Measurements from ENCODE around the gene SCCPDH.
A peak's percentile ranks its signal among the peaks of the same experiment; 100 is the strongest.

Gene SCCPDH, protein sequence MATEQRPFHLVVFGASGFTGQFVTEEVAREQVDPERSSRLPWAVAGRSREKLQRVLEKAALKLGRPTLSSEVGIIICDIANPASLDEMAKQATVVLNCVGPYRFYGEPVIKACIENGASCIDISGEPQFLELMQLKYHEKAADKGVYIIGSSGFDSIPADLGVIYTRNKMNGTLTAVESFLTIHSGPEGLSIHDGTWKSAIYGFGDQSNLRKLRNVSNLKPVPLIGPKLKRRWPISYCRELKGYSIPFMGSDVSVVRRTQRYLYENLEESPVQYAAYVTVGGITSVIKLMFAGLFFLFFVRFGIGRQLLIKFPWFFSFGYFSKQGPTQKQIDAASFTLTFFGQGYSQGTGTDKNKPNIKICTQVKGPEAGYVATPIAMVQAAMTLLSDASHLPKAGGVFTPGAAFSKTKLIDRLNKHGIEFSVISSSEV

DNA sequence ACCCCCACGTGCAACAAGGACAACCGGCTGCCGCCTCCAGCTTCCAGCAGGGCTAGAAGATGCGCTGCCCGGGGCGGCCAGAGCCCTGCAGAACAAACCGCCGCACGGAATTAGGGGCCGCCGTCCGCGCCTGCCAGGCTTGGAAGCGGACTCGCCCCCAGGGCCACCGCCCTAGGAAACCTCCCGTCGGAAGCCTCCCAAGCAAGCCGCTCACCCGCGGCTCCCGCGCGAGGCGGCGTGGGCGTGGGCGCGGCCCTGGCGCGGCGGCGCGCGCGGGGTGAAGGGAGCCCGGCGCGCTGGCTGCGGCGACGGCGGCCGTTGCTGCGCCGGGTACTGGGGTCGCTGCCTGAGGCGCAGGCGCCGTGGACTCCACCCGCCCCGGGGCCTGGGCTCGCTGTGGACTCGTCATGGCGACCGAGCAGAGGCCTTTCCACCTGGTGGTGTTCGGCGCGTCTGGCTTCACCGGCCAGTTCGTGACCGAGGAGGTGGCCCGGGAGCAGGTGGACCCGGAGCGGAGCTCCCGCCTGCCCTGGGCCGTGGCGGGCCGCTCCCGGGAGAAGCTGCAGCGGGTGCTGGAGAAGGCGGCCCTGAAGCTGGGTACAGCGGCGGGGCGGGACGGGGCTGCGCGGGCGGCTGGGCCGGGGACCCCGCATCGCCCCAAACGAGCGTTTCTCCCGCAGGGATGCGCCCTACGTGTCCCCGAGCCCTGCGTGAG lies at the start of gene SCCPDH:
Gene SCCPDH (plus strand): TSS at position 394 of the 715 bp plus-strand sequence. CDS start 14 bp downstream, at position 408.
- Histone ChIP-seq H3K9me3 (ENCODE audit: control insufficient read depth, insufficient read depth, low read depth, low read length) (no peaks in the 10 kb centered on the region), H3K27ac (ENCODE audit: extremely low read depth, low read depth, low read length) (peak within 1 kb of the TSS; percentile 59; the same call in 1 of the 2 replicates), H3K4me3 (ENCODE audit: low read depth, low read length) (peak within 1 kb of the TSS; percentile 61), H3K4me1 (ENCODE audit: control insufficient read depth, insufficient read depth, low read length) (no peaks in the 10 kb centered on the region), H3K36me3 (ENCODE audit: control insufficient read depth in 2 of 2, insufficient read depth in 1 of 2, low read length in 2 of 2) (peaks cover 0 to 23% of the 10 kb centered on the region in 2 experiments; a peak in 1 of 3 replicates)
- TF ChIP-seq ZIC2 (tag by site-specific recombination; IDR thresholded peaks at IDR 0.05) (no peak), ZNF426 (tag by site-specific recombination; IDR thresholded peaks at IDR 0.05) (no peak), ZBTB26 (tag by site-specific recombination; optimal IDR thresholded peaks at IDR 0.05) (peak; percentile 71), ZNF157 (tag by site-specific recombination; IDR thresholded peaks at IDR 0.05) (no peak), ZNF624 (tag by site-specific recombination; IDR thresholded peaks at IDR 0.05) (no peak), ZNF248 (tag by site-specific recombination; IDR thresholded peaks at IDR 0.05) (no peak), ZNF2 (tag by site-specific recombination; IDR thresholded peaks at IDR 0.05) (no peak), ZNF596 (tag by site-specific recombination; IDR thresholded peaks at IDR 0.05) (no peak), GFI1B (tag by site-specific recombination; IDR thresholded peaks at IDR 0.05) (no peak), ZNF785 (tag by site-specific recombination; IDR thresholded peaks at IDR 0.05) (no peak), ZNF747 (tag by site-specific recombination; IDR thresholded peaks at IDR 0.05) (no peak), CTCF (tag by site-specific recombination; IDR thresholded peaks at IDR 0.05) (no peak), YY1 (tag by site-specific recombination; IDR thresholded peaks at IDR 0.05) (peak; percentile 72), ZNF335 (tag by site-specific recombination; conservative IDR thresholded peaks at IDR 0.05) (0 out of 2 replicates have a peak, but pooled peaks have one; percentile 15), ZNF561 (tag by site-specific recombination; IDR thresholded peaks at IDR 0.05; ENCODE audit: borderline replicate concordance) (no peak), ZFP69B (tag by site-specific recombination; IDR thresholded peaks at IDR 0.05) (no peak), ZBTB20 (tag by site-specific recombination; IDR thresholded peaks at IDR 0.05) (peak; percentile 82), ZFHX2 (tag by site-specific recombination; conservative IDR thresholded peaks at IDR 0.05) (0 out of 2 replicates have a peak, but pooled peaks have one; percentile 20), REPIN1 (tag by site-specific recombination; IDR thresholded peaks at IDR 0.05; ENCODE audit: low read depth) (no peak), ZNF501 (tag by site-specific recombination; IDR thresholded peaks at IDR 0.05) (no peak), SP2 (tag by site-specific recombination; IDR thresholded peaks at IDR 0.05) (peak; percentile 16; the same call in 1 of the 2 replicates), ZNF350 (tag by site-specific recombination; IDR thresholded peaks at IDR 0.05) (no peak)
- TF ChIP-seq, protein P1, sequence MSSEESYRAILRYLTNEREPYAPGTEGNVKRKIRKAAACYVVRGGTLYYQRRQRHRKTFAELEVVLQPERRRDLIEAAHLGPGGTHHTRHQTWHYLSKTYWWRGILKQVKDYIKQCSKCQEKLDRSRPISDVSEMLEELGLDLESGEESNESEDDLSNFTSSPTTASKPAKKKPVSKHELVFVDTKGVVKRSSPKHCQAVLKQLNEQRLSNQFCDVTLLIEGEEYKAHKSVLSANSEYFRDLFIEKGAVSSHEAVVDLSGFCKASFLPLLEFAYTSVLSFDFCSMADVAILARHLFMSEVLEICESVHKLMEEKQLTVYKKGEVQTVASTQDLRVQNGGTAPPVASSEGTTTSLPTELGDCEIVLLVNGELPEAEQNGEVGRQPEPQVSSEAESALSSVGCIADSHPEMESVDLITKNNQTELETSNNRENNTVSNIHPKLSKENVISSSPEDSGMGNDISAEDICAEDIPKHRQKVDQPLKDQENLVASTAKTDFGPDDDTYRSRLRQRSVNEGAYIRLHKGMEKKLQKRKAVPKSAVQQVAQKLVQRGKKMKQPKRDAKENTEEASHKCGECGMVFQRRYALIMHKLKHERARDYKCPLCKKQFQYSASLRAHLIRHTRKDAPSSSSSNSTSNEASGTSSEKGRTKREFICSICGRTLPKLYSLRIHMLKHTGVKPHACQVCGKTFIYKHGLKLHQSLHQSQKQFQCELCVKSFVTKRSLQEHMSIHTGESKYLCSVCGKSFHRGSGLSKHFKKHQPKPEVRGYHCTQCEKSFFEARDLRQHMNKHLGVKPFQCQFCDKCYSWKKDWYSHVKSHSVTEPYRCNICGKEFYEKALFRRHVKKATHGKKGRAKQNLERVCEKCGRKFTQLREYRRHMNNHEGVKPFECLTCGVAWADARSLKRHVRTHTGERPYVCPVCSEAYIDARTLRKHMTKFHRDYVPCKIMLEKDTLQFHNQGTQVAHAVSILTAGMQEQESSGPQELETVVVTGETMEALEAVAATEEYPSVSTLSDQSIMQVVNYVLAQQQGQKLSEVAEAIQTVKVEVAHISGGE (tag by site-specific recombination; conservative IDR thresholded peaks at IDR 0.05; ENCODE audit: low read depth), result no peak
- TF ChIP-seq, protein P2, sequence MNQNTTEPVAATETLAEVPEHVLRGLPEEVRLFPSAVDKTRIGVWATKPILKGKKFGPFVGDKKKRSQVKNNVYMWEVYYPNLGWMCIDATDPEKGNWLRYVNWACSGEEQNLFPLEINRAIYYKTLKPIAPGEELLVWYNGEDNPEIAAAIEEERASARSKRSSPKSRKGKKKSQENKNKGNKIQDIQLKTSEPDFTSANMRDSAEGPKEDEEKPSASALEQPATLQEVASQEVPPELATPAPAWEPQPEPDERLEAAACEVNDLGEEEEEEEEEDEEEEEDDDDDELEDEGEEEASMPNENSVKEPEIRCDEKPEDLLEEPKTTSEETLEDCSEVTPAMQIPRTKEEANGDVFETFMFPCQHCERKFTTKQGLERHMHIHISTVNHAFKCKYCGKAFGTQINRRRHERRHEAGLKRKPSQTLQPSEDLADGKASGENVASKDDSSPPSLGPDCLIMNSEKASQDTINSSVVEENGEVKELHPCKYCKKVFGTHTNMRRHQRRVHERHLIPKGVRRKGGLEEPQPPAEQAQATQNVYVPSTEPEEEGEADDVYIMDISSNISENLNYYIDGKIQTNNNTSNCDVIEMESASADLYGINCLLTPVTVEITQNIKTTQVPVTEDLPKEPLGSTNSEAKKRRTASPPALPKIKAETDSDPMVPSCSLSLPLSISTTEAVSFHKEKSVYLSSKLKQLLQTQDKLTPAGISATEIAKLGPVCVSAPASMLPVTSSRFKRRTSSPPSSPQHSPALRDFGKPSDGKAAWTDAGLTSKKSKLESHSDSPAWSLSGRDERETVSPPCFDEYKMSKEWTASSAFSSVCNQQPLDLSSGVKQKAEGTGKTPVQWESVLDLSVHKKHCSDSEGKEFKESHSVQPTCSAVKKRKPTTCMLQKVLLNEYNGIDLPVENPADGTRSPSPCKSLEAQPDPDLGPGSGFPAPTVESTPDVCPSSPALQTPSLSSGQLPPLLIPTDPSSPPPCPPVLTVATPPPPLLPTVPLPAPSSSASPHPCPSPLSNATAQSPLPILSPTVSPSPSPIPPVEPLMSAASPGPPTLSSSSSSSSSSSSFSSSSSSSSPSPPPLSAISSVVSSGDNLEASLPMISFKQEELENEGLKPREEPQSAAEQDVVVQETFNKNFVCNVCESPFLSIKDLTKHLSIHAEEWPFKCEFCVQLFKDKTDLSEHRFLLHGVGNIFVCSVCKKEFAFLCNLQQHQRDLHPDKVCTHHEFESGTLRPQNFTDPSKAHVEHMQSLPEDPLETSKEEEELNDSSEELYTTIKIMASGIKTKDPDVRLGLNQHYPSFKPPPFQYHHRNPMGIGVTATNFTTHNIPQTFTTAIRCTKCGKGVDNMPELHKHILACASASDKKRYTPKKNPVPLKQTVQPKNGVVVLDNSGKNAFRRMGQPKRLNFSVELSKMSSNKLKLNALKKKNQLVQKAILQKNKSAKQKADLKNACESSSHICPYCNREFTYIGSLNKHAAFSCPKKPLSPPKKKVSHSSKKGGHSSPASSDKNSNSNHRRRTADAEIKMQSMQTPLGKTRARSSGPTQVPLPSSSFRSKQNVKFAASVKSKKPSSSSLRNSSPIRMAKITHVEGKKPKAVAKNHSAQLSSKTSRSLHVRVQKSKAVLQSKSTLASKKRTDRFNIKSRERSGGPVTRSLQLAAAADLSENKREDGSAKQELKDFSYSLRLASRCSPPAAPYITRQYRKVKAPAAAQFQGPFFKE (tag by site-specific recombination; IDR thresholded peaks at IDR 0.05; ENCODE audit: borderline replicate concordance), result no peak
- ChIA-PET CTCF (no interaction called here), POLR2A (interaction anchor here (0.9 kb wide), 1 partner anchor 14 kb away, joined by 3 read pairs; no protein-coding TSS in a partner anchor)

Measured in HEK293 (cell line).